ENCODE results near the gene ELF1. TPM values are rescaled to one million over a fixed set of nuclear protein-coding genes. Genes with fewer than 3 reads are reported as not detected.
A peak's percentile ranks its signal among the peaks of the same experiment; 100 is the strongest.

The ELF1 gene
- total and polyA plus RNA-seq, 10 of the 15 experiments (the other 5 are each of a cell fraction or from before 2014, with no cell fraction given) = 43.3 to 97.6 (median 55.7) TPM

DNA sequence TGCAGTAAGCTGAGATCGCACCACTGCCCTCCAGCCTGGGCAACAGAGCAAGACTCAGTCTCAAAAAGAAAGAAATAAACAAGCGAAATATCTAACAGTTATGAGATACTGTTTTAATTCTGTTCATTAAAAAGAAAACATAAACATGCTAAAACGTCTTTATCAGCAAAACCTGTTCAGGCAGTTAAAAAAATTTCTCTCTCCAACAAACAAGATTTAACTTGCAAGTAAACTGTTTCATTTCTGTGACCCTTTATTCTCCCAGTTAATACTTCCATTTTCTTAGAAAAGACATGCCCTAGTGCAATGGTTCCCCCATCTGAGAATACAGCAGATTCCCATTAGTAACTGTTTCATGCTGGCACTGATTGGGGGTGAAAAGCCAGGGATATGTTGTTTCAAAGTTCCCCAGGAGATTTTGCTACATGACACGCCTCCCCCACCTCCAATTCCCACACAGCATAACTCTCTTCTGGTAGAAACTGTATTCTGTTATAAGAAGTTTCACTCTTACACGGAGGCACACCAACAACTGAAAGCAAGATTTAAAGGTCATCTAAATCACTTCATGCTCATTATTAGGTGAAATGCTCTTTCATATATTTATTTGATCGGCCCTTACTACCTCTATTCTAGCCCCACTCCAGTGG, 24.4 kb downstream of the ELF1 start (continued):
- TF ChIP-seq ZNF687 (IDR thresholded peaks at IDR 0.05) = 0 out of 2 replicates have a peak, but pooled peaks have one; percentile 21
- TF ChIP-seq CHD1 (IDR thresholded peaks at IDR 0.05; ENCODE audit: low read depth, low read length) = no peak
- TF ChIP-seq MXI1 (IDR thresholded peaks at IDR 0.05; ENCODE audit: low read depth, low read length) = peak; percentile 43; the same call in 1 of the 2 replicates
- no peak for TF ChIP-seq HDGF (IDR thresholded peaks at IDR 0.05)
- TF ChIP-seq NR2F1 (conservative IDR thresholded peaks at IDR 0.05) = peak; percentile 48
- TF ChIP-seq RAD21 (IDR thresholded peaks at IDR 0.05; ENCODE audit: insufficient read depth, low read depth, low read length) = 0 out of 2 replicates have a peak, but pooled peaks have one; percentile 11
- TF ChIP-seq ZBTB4 (CRISPR knock-in tag; IDR thresholded peaks at IDR 0.05) = no peak
- peak; percentile 19; the same call in 1 of the 2 replicates for TF ChIP-seq RUNX3 (IDR thresholded peaks at IDR 0.05; ENCODE audit: low read length)
- TF ChIP-seq EP300 (IDR thresholded peaks at IDR 0.05; ENCODE audit: borderline replicate concordance in 1 of 2, control insufficient read depth in 1 of 2, low read depth in 2 of 2, low read length in 2 of 2) = peak in 1 of 2 experiments; percentile 58; a peak in 1 of 4 replicates
